PC-9 (cell line): ENCODE results near the gene OXA1L. TPM values are rescaled to one million over a fixed set of nuclear protein-coding genes. Genes with fewer than 3 reads are reported as not detected.
"Not testable (repeated sequence)": the region's sequence is repeated elsewhere in the genome, so short reads cannot be mapped to it uniquely, and the experiment has no call there.

Experiments
- BruUV-seq: library from RNA; stranded (reverse); fragments of 400-500 nt; replicated peaks from 2 replicates; lab custom pipeline; 2021; lab: Mats Ljungman, UMichigan
- CTCF ChIA-PET: fragments of 300-600 bp; sonication (Branson Sonifier 250); formaldehyde crosslinking; loops from one replicate; lab custom pipeline; 2022; ENCODE audit warnings: antibody characterized with exemption; lab: Charles Lee
- POLR2A ChIA-PET: fragments of 300-600 bp; sonication (Branson Sonifier 250); formaldehyde crosslinking; loops from one replicate; lab custom pipeline; 2022; ENCODE audit warnings: antibody characterized with exemption; ENCODE audit not compliant: unreplicated experiment; lab: Charles Lee
- DNase-seq, 2 experiments: peaks; one replicate each; pipeline versions ENCODE4 v3.0.0 to v3.0.0-alpha.2; 2015 to 2022; ENCODE audit warnings: mixed read lengths in 1 of 2
- H2AFZ ChIP-seq: fragments of 200-600 bp; sonication (generic); 2 replicates; pipeline ENCODE4 v1.8.1; 2017; ENCODE audit warnings: antibody characterized with exemption
- H3F3A ChIP-seq: fragments of 200-600 bp; sonication (generic); 2 replicates; pipeline ENCODE4 v1.8.1; 2017; ENCODE audit warnings: antibody characterized with exemption, mild to moderate bottlenecking, low read depth; ENCODE audit not compliant: insufficient read depth
- H3K27ac ChIP-seq: fragments of 200-600 bp; sonication (generic); 2 replicates; pipeline ENCODE4 v1.6.1; 2016; ENCODE audit warnings: mixed run types
- H3K27me3 ChIP-seq: fragments of 200-600 bp; sonication (generic); 2 replicates; pipeline ENCODE4 v1.6.1; 2016; ENCODE audit warnings: low read depth, mixed run types; ENCODE audit not compliant: insufficient read depth
- H3K36me3 ChIP-seq: fragments of 200-600 bp; sonication (generic); 2 replicates; pipeline ENCODE4 v1.6.1; 2016; ENCODE audit warnings: low read depth, mixed run types
- H3K4me1 ChIP-seq: fragments of 200-600 bp; sonication (generic); replicated peaks from 2 replicates; pipeline ENCODE4 v1.6.1; 2016; ENCODE audit warnings: mixed run types; ENCODE audit not compliant: insufficient read depth
- H3K4me2 ChIP-seq: fragments of 200-600 bp; sonication (generic); 2 replicates; pipeline ENCODE4 v1.6.1; 2017; ENCODE audit warnings: mixed run types
- H3K4me3 ChIP-seq: fragments of 200-600 bp; sonication (generic); 2 replicates; pipeline ENCODE4 v1.6.1; 2016; ENCODE audit warnings: mixed run types
- H3K79me2 ChIP-seq: fragments of 200-600 bp; sonication (generic); 2 replicates; pipeline ENCODE4 v1.6.1; 2017; ENCODE audit warnings: low read depth, mixed run types
- H3K9me2 ChIP-seq: fragments of 200-600 bp; sonication (generic); 2 replicates; pipeline ENCODE4 v1.8.1; 2017; ENCODE audit warnings: mild to moderate bottlenecking; ENCODE audit not compliant: insufficient read depth
- H3K9me3 ChIP-seq: fragments of 200-600 bp; sonication (generic); 2 replicates; pipeline ENCODE4 v1.8.1; 2016; ENCODE audit warnings: low read depth; ENCODE audit not compliant: insufficient read depth
- H4K20me1 ChIP-seq: fragments of 200-600 bp; sonication (generic); 2 replicates; pipeline ENCODE4 v1.8.1; 2017; ENCODE audit not compliant: insufficient read depth
- CTCF ChIP-seq: fragments of 200-600 bp; sonication (generic); conservative IDR thresholded peaks from 2 replicates; pipeline ENCODE4 v1.6.1; 2017; ENCODE audit warnings: mixed run types, antibody characterized with exemption, mild to moderate bottlenecking, moderate library complexity
- EZH2 ChIP-seq: fragments of 200-600 bp; sonication (generic); IDR thresholded peaks from 2 replicates; pipeline ENCODE4 v1.8.0; 2017; ENCODE audit warnings: antibody characterized with exemption, low read depth
- intact Hi-C: fragments of 100-400 bp; cut with micrococcal nuclease; formaldehyde crosslinking; loops from one replicate; pipeline ENCODE4 v1.10.0; 2022; ENCODE audit not compliant: unreplicated experiment
- total RNA-seq: library from RNA; stranded (reverse); gene quantifications from 2 replicates; pipeline ENCODE4 v1.2.3, GENCODE V29; 2021

Gene OXA1L
- total RNA-seq, 1 experiment from 2014 or later, result 70.9 TPM

DNA sequence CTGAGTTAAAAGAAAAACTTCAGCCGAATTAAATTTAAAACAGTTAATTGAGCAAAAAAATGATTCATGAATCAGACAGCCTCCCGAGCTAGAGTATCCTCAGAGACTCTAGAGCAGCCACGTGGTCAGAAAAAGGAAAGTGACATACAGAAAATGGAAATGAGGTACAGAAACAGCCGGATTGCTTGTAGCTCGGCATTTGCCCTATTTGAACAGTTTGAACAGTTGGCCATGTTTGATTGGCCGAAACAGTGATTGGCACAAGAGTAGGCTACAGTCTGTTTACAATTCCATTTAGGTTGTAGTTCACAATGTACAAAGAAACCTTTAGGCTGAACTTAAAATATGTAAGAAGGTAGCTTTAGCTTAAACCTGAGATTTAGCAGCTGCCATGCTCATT, 12.9 kb upstream of the OXA1L start:
- Histone ChIP-seq H3K79me2 (no peaks in the 10 kb centered on the region), H3K36me3 (no peaks in the 10 kb centered on the region), H3K9me3 (no peaks in the 10 kb centered on the region), H3K9me2 (no peaks in the 10 kb centered on the region), H3F3A (no peaks in the 10 kb centered on the region), H3K4me1 (no peaks in the 10 kb centered on the region), H2AFZ (no peak overlapping the region), H3K4me2 (no peak overlapping the region), H3K27ac (no peak overlapping the region), H3K4me3 (no peak overlapping the region), H3K27me3 (no peaks in the 10 kb centered on the region), H4K20me1 (no peaks in the 10 kb centered on the region)
- no peak for DNase-seq
- ChIA-PET POLR2A (interaction anchor here (0.6 kb wide), 1 partner anchor 70 kb away, joined by 11 read pairs; no protein-coding TSS in a partner anchor), CTCF (interaction anchor here (1.3 kb wide), 1 partner anchor 13 kb away, joined by 3 read pairs; the partner anchor contains the start of gene OXA1L)
- intact Hi-C loops, result no loop called here
- TF ChIP-seq EZH2 (no peak), CTCF (no peak)
- BruUV-seq, result no TSS peak

- H3K79me2 ChIP-seq, H3K4me3 ChIP-seq, H3K4me1 ChIP-seq, H4K20me1 ChIP-seq, H3K27ac ChIP-seq, H3F3A ChIP-seq, H2AFZ ChIP-seq, H3K36me3 ChIP-seq, DNase-seq, H3K9me2 ChIP-seq, intact Hi-C loops, POLR2A ChIA-PET, H3K9me3 ChIP-seq, H3K27me3 ChIP-seq, H3K4me2 ChIP-seq, BruUV-seq: not testable (repeated sequence)
- CTCF ChIA-PET, result interaction anchor here (0.7 kb wide), 1 partner anchor 169 kb away, joined by 6 read pairs; no protein-coding TSS in a partner anchor
These were observed 8.4 kb upstream of the OXA1L start for GRCh38 chr14:22757972-22758650.

GRCh38 chr14:22761734-22762133, 4.8 kb upstream of the OXA1L start:
- ChIA-PET POLR2A (no interaction called here), CTCF (interaction anchor here (0.7 kb wide), 1 partner anchor 544 kb away, joined by 3 read pairs; no protein-coding TSS in a partner anchor)
- H3F3A ChIP-seq, result no peaks in the 10 kb centered on the region
- no TSS peak for BruUV-seq
- TF ChIP-seq EZH2 (no peak), CTCF (no peak)
- H3K4me1 ChIP-seq, result peaks cover 7% of the 10 kb centered on the region
- no peaks in the 10 kb centered on the region for H4K20me1 ChIP-seq
- DNase-seq, result no peak
- no peak overlapping the region for H3K4me2 ChIP-seq
- no peaks in the 10 kb centered on the region for H3K9me2 ChIP-seq
- no peak overlapping the region for H3K27ac ChIP-seq
- no peaks in the 10 kb centered on the region for H3K9me3 ChIP-seq
- no peaks in the 10 kb centered on the region; the same call in 1 of the 2 replicates for H3K36me3 ChIP-seq
- intact Hi-C loops, result no loop called here
- H2AFZ ChIP-seq, result no peak overlapping the region
- no peaks in the 10 kb centered on the region for H3K27me3 ChIP-seq
- peaks cover 16% of the 10 kb centered on the region for H3K79me2 ChIP-seq
- H3K4me3 ChIP-seq, result no peak overlapping the region
